Esophagus squamous epithelium (tissue), 5 donors: ENCODE results near the gene NUP133. TPM values are rescaled to one million over a fixed set of nuclear protein-coding genes. Genes with fewer than 3 reads are reported as not detected.
"Not testable (repeated sequence)": the region's sequence is repeated elsewhere in the genome, so short reads cannot be mapped to it uniquely, and the experiment has no call there.

ENCODE experiments used
- DNase-seq: peaks from one replicate; lab custom pipeline; 2025; lab: John Stamatoyannopoulos, UW
- H3K27ac ChIP-seq, 4 donors: fragments of 200-600 bp; sonication (generic); one replicate each; pipeline ENCODE4 v1.5.1; 2016 to 2019; ENCODE audit warnings: mild to moderate bottlenecking in 1 of 4
- H3K27me3 ChIP-seq, 4 donors: fragments of 200-600 bp; sonication (generic); 1 replicate in 3 of 4; 2 replicates in 1 of 4; pipeline versions ENCODE4 v1.5.1 to v1.6.0; 2017 to 2021; ENCODE audit warnings: antibody characterized with exemption in 1 of 4
- H3K36me3 ChIP-seq, 3 donors: fragments of 200-600 bp; sonication (generic); one replicate each; pipeline ENCODE4 v1.5.1; 2016 to 2019
- H3K4me1 ChIP-seq, 3 donors: fragments of 200-600 bp; sonication (generic); one replicate each; pipeline ENCODE4 v1.5.1; 2017 to 2019
- H3K4me3 ChIP-seq, 4 donors: fragments of 200-600 bp; sonication (generic); 1 replicate in 3 of 4; 2 replicates in 1 of 4; pipeline ENCODE4 v1.5.1; 2016 to 2019; ENCODE audit warnings: mild to moderate bottlenecking in 2 of 4, moderate library complexity in 1 of 4
- H3K9me3 ChIP-seq, 3 donors: fragments of 200-600 bp; sonication (generic); one replicate each; pipeline ENCODE4 v1.5.1; 2016 to 2019
- POLR2A ChIP-seq, 4 donors: fragments of 450-650 bp; IDR thresholded peaks; one replicate each; pipeline ENCODE4 v1.6.1; 2017; ENCODE audit warnings: antibody characterized with exemption in 4 of 4, mild to moderate bottlenecking in 4 of 4, moderate library complexity in 3 of 4
- WGBS, 2 donors: methylation state at CpG; one replicate each; pipeline ENCODE4 v1.1.5; 2018; 5-methylcytosine and 5-hydroxymethylcytosine counted together
- intact Hi-C: fragments of 100-400 bp; cut with DNase I; formaldehyde crosslinking; loops from one replicate; pipeline ENCODE4 v1.15.0; 2022
- total RNA-seq, 4 donors: library from RNA; depleted of rRNA; stranded (reverse); fragments of >200 nt; gene quantifications; one replicate each; pipeline ENCODE4 v1.1.0, GENCODE V29; 2016
- TF ChIP-seq, protein P1 (sequence below), 6 experiments: fragments of 450-650 bp in 4 of 6; fragments of 200-600 bp in 2 of 6; sonication (generic) in 2 of 6; IDR thresholded peaks; one replicate each; pipeline ENCODE4 v1.5.1; 2016 to 2019; ENCODE audit warnings: antibody characterized with exemption in 6 of 6, mild to moderate bottlenecking in 4 of 6, moderate library complexity in 4 of 6
- donor health status: DM: yes; HTN: yes; CAD: no.

NUP133 gene
- total RNA-seq, 4 donors from 2014 or later = 11.1 to 29.3 (median 22.0) TPM

- no peak overlapping the region for H3K4me3 ChIP-seq
- intact Hi-C loops = no loop called here
- no peak for DNase-seq
- H3K27me3 ChIP-seq = peaks cover 0 to 80% (median 7%) of the 10 kb centered on the region in 4 donors
- no peak overlapping the region for H3K27ac ChIP-seq
- TF ChIP-seq, protein P1, sequence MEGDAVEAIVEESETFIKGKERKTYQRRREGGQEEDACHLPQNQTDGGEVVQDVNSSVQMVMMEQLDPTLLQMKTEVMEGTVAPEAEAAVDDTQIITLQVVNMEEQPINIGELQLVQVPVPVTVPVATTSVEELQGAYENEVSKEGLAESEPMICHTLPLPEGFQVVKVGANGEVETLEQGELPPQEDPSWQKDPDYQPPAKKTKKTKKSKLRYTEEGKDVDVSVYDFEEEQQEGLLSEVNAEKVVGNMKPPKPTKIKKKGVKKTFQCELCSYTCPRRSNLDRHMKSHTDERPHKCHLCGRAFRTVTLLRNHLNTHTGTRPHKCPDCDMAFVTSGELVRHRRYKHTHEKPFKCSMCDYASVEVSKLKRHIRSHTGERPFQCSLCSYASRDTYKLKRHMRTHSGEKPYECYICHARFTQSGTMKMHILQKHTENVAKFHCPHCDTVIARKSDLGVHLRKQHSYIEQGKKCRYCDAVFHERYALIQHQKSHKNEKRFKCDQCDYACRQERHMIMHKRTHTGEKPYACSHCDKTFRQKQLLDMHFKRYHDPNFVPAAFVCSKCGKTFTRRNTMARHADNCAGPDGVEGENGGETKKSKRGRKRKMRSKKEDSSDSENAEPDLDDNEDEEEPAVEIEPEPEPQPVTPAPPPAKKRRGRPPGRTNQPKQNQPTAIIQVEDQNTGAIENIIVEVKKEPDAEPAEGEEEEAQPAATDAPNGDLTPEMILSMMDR (IDR thresholded peaks at IDR 0.05) = no peak
- TF ChIP-seq POLR2A (IDR thresholded peaks at IDR 0.05) = no peak
- H3K36me3 ChIP-seq = no peaks in the 10 kb centered on the region
- H3K9me3 ChIP-seq = peaks cover 0 to 5% (median 0%) of the 10 kb centered on the region in 3 donors
- peaks cover 0 to 2% (median 0%) of the 10 kb centered on the region in 3 donors for H3K4me1 ChIP-seq
- 60 to 72% methylated on average over 2 of the region's 2 CpGs for WGBS, 2 donors
Measured at GRCh38 chr1:229425564-229426159, 82.5 kb downstream of the NUP133 start.

DNA sequence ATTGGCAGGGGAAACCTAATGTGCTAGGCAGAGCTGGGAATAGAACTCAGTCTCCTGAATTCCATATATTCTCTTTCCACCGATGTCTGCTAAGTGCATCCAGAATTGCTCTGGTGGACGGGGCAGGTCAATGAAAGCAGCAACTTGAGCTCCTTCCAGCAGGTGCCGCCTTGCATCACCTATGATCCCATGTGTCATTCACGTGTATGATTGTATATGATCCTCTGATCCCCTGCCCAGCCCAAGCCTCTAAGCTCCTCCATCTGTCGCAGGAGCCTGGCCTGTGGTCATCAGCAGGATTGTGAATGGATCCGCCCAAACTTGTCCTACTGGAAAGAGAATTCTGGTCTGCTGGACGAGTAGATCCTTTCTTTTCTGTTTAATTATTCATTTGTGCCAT, 87.4 kb downstream of the NUP133 start:
- TF ChIP-seq, protein P1 (IDR thresholded peaks at IDR 0.05) = no peak
- no peak for TF ChIP-seq POLR2A (IDR thresholded peaks at IDR 0.05)
- intact Hi-C loops = no loop called here
- DNase-seq = no peak
- H3K4me3 ChIP-seq = no peak overlapping the region
- H3K4me1 ChIP-seq = no peaks in the 10 kb centered on the region
- H3K27me3 ChIP-seq = peaks cover 0 to 44% (median 0%) of the 10 kb centered on the region in 4 donors
- no peak overlapping the region for H3K27ac ChIP-seq
- peaks cover 0 to 5% (median 0%) of the 10 kb centered on the region in 3 donors for H3K9me3 ChIP-seq
- H3K36me3 ChIP-seq = no peaks in the 10 kb centered on the region
- 48 to 55% methylated on average over 7 of the region's 7 CpGs for WGBS, 2 donors

GRCh38 chr1:229420224-229420623, 87.9 kb downstream of the NUP133 start:
- TF ChIP-seq, protein P1 (IDR thresholded peaks at IDR 0.05) = no peak
- no peak for TF ChIP-seq POLR2A (IDR thresholded peaks at IDR 0.05)
- peaks cover 0 to 5% (median 0%) of the 10 kb centered on the region in 3 donors for H3K9me3 ChIP-seq
- H3K36me3 ChIP-seq = no peaks in the 10 kb centered on the region
- H3K4me3 ChIP-seq = no peak overlapping the region
- intact Hi-C loops = no loop called here
- no peaks in the 10 kb centered on the region for H3K4me1 ChIP-seq
- peaks cover 0 to 39% (median 0%) of the 10 kb centered on the region in 4 donors for H3K27me3 ChIP-seq
- 82 to 87% methylated on average over 9 to 11 of the region's 11 CpGs for WGBS, 2 donors
- no peak overlapping the region for H3K27ac ChIP-seq
- no peak for DNase-seq

DNA sequence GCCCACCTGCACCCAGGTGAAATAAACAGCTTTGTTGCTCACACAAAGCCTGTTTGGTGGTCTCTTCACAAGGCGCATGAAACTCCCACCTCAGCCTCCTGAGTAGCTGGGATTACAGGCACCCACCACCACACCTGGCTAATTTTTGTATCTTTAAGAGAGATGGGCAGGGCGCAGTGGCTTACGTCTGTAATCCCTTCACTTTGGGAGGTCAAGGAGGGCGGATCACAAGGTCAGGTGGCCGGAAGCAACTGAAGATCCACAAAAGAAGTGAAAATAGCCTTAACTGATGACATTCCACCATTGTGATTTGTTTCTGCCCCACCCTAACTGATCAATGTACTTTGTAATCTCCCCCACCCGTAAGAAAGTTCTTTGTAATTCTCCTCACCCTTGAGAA, 89.6 kb downstream of the NUP133 start:
- H3K27me3 ChIP-seq = peaks cover 0 to 26% (median 0%) of the 10 kb centered on the region in 4 donors
- WGBS, 2 donors = 75 to 80% methylated on average over 4 to 5 of the region's 6 CpGs
- H3K36me3 ChIP-seq, H3K9me3 ChIP-seq, H3K4me3 ChIP-seq, intact Hi-C loops, DNase-seq, H3K27ac ChIP-seq, H3K4me1 ChIP-seq: not testable (repeated sequence)

- H3K4me3 ChIP-seq, H3K27ac ChIP-seq, H3K9me3 ChIP-seq, intact Hi-C loops, H3K36me3 ChIP-seq, DNase-seq: not testable (repeated sequence)
- WGBS, 2 donors = 72 to 80% methylated on average over 5 of the region's 5 CpGs
- H3K27me3 ChIP-seq = peaks cover 0 to 44% (median 4%) of the 10 kb centered on the region in 4 donors
- peaks cover 12 to 37% (median 15%) of the 10 kb centered on the region in 3 donors for H3K4me1 ChIP-seq
Measured at GRCh38 chr1:229412810-229413209, 95.3 kb downstream of the NUP133 start.

DNA sequence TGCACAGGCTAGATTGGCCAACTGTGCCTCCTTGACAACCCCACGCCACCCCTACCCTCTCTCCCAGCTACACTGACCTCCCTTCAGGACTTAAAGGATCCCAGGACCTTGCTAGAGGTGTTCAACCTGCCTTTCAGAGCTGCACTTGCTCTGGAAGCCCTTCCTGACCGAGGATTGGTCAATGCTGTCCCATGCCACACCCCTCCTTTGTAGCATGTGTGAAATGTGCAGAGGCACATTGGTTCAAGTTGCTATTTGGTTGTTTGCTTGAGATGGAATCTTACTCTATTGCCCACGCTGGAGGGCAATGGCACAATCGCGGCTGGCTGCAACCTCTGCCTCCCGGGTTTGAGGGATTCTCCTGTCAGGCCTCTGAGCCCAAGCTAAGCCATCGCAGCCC, 96.1 kb downstream of the NUP133 start:
- H3K4me1 ChIP-seq = peaks cover 19 to 44% (median 22%) of the 10 kb centered on the region in 3 donors
- intact Hi-C loops = no loop called here
- H3K27ac ChIP-seq = no peak overlapping the region
- peaks cover 5 to 52% (median 11%) of the 10 kb centered on the region in 4 donors for H3K27me3 ChIP-seq
- no peak overlapping the region for H3K4me3 ChIP-seq
- DNase-seq = no peak
- 60 to 75% methylated on average over 7 of the region's 7 CpGs for WGBS, 2 donors
- TF ChIP-seq, protein P1 (IDR thresholded peaks at IDR 0.05) = no peak
- no peak for TF ChIP-seq POLR2A (IDR thresholded peaks at IDR 0.05)
- no peaks in the 10 kb centered on the region for H3K9me3 ChIP-seq
- no peaks in the 10 kb centered on the region for H3K36me3 ChIP-seq
